Measurements from ENCODE around the gene TNRC6C. TPM values are rescaled to one million over a fixed set of nuclear protein-coding genes. Genes with fewer than 3 reads are reported as not detected.
"Not testable (repeated sequence)": the region's sequence is repeated elsewhere in the genome, so short reads cannot be mapped to it uniquely, and the experiment has no call there.

TNRC6C gene
- total and polyA plus RNA-seq, 4 donors: 2.2 to 25.9 (median 13.8) TPM

- H3K36me3 ChIP-seq (ENCODE audit: control insufficient read depth in 4 of 4, insufficient read depth in 4 of 4, low read length in 4 of 4): no peaks in the 10 kb centered on the region
- H3K9me3 ChIP-seq (ENCODE audit: control insufficient read depth in 4 of 4, insufficient read depth in 3 of 4, low read length in 3 of 4): no peaks in the 10 kb centered on the region
- H3K27me3 ChIP-seq (ENCODE audit: control insufficient read depth in 3 of 3, insufficient read depth in 3 of 3, low read length in 2 of 3): no peaks in the 10 kb centered on the region
- no peak overlapping the region for H3K27ac ChIP-seq (ENCODE audit: low read depth in 1 of 2, low read length in 1 of 2)
- no peak for TF ChIP-seq CTCF (IDR thresholded peaks at IDR 0.05; ENCODE audit: control extremely low read depth, extremely low read depth)
- H3K4me1 ChIP-seq (ENCODE audit: control insufficient read depth in 5 of 5, insufficient read depth in 5 of 5, low read length in 5 of 5): peaks cover 0 to 10% (median 0%) of the 10 kb centered on the region in 5 donors
- WGBS, 2 donors: 80 to 89% methylated on average over 4 of the region's 4 CpGs
- ATAC-seq (ENCODE audit: insufficient read depth, low FRiP score) (no peak), DNase-seq (no peak)
- no peak overlapping the region for H3K4me3 ChIP-seq
- H3K9ac ChIP-seq (ENCODE audit: insufficient read depth in 1 of 2, low read length in 2 of 2): no peak overlapping the region
Measured at GRCh38 chr17:77974396-77974795, 15.9 kb downstream of the TNRC6C start.

GRCh38 chr17:77982430-77982829 lies 23.9 kb downstream of the TNRC6C start:
- H3K4me3 ChIP-seq; DNase-seq; ATAC-seq (ENCODE audit: insufficient read depth, low FRiP score); H3K36me3 ChIP-seq (ENCODE audit: control insufficient read depth in 4 of 4, insufficient read depth in 4 of 4, low read length in 4 of 4); H3K27ac ChIP-seq (ENCODE audit: low read depth in 1 of 2, low read length in 1 of 2); H3K9me3 ChIP-seq (ENCODE audit: control insufficient read depth in 4 of 4, insufficient read depth in 3 of 4, low read length in 3 of 4); H3K9ac ChIP-seq (ENCODE audit: insufficient read depth in 1 of 2, low read length in 2 of 2); H3K4me1 ChIP-seq (ENCODE audit: control insufficient read depth in 5 of 5, insufficient read depth in 5 of 5, low read length in 5 of 5); H3K27me3 ChIP-seq (ENCODE audit: control insufficient read depth in 3 of 3, insufficient read depth in 3 of 3, low read length in 2 of 3): not testable (repeated sequence)
- 97 to 99% methylated on average over 6 of the region's 6 CpGs for WGBS, 2 donors

- Histone ChIP-seq H3K36me3 (ENCODE audit: control insufficient read depth in 4 of 4, insufficient read depth in 4 of 4, low read length in 4 of 4) (no peaks in the 10 kb centered on the region), H3K9ac (ENCODE audit: insufficient read depth in 1 of 2, low read length in 2 of 2) (no peak overlapping the region), H3K27me3 (ENCODE audit: control insufficient read depth in 3 of 3, insufficient read depth in 3 of 3, low read length in 2 of 3) (no peaks in the 10 kb centered on the region), H3K4me1 (ENCODE audit: control insufficient read depth in 5 of 5, insufficient read depth in 5 of 5, low read length in 5 of 5) (peaks cover 0 to 20% (median 3%) of the 10 kb centered on the region in 5 donors), H3K9me3 (ENCODE audit: control insufficient read depth in 4 of 4, insufficient read depth in 3 of 4, low read length in 3 of 4) (no peaks in the 10 kb centered on the region), H3K27ac (ENCODE audit: low read depth in 1 of 2, low read length in 1 of 2) (no peak overlapping the region), H3K4me3 (no peak overlapping the region)
- 71 to 85% methylated on average over 3 of the region's 3 CpGs for WGBS, 2 donors
- ATAC-seq (ENCODE audit: insufficient read depth, low FRiP score) (no peak), DNase-seq (no peak)
- TF ChIP-seq CTCF (IDR thresholded peaks at IDR 0.05; ENCODE audit: control extremely low read depth, extremely low read depth): no peak
Measured at GRCh38 chr17:77990301-77990700, 31.8 kb downstream of the TNRC6C start.

- H3K9me3 ChIP-seq (ENCODE audit: control insufficient read depth in 4 of 4, insufficient read depth in 3 of 4, low read length in 3 of 4); H3K36me3 ChIP-seq (ENCODE audit: control insufficient read depth in 4 of 4, insufficient read depth in 4 of 4, low read length in 4 of 4); H3K4me3 ChIP-seq; H3K27ac ChIP-seq (ENCODE audit: low read depth in 1 of 2, low read length in 1 of 2); DNase-seq; H3K9ac ChIP-seq (ENCODE audit: insufficient read depth in 1 of 2, low read length in 2 of 2); ATAC-seq (ENCODE audit: insufficient read depth, low FRiP score); H3K27me3 ChIP-seq (ENCODE audit: control insufficient read depth in 3 of 3, insufficient read depth in 3 of 3, low read length in 2 of 3): not testable (repeated sequence)
- H3K4me1 ChIP-seq (ENCODE audit: control insufficient read depth in 5 of 5, insufficient read depth in 5 of 5, low read length in 5 of 5): peaks cover 0 to 20% (median 5%) of the 10 kb centered on the region in 5 donors
- 98 to 99% methylated on average over 7 of the region's 7 CpGs for WGBS, 2 donors
Measured at GRCh38 chr17:77993735-77994134, 35.2 kb downstream of the TNRC6C start.

Measured in lung (tissue), 12 donors.